ENCODE measurements around the gene WDR18. TPM values are rescaled to one million over a fixed set of nuclear protein-coding genes. Genes with fewer than 3 reads are reported as not detected.

Gene WDR18
- total RNA-seq, 1 experiment from 2014 or later, result 124 TPM

DNA sequence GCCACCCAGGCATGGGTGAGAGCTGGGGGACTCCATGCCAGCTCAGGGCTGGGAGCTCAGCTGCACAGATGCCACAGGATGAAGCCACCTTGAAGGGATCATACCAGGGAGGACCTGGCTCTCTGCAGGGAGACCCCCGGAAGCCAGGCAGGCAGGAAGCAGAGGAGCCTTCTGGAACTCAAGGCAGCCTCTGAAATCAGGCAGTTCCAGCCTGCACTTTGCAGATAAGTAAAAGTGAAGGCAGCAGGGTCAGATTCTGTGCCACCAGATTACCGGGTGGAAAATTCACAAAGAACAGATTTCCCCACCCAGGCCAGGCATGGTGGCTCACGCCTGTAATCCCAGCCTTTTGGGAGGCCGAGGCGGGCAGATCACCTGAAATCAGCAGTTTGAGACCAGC is 34.2 kb downstream of the WDR18 start:
- ChIA-PET RAD21 (ENCODE audit: low non-redundant PET in 1 of 2, low total read pairs in 2 of 2, uncharacterized antibody in 2 of 2, unreplicated experiment in 2 of 2) (no interaction called here), CTCF (no interaction called here), POLR2A (no interaction called here)
- no peaks in the 10 kb centered on the region; the same call in 1 of the 2 replicates for H4K20me1 ChIP-seq (ENCODE audit: insufficient read depth)
- no peaks in the 10 kb centered on the region for H3K9me2 ChIP-seq (ENCODE audit: insufficient read depth)
- peaks cover 0 to 16% of the 10 kb centered on the region in 2 experiments; a peak in 2 of 4 replicates for H3K36me3 ChIP-seq (ENCODE audit: control insufficient read depth in 1 of 2, insufficient read depth in 2 of 2, low read length in 2 of 2)
- intact Hi-C loops (cut with micrococcal nuclease), result no loop called here
- H3K9me3 ChIP-seq (ENCODE audit: control insufficient read depth in 1 of 2, insufficient read depth in 1 of 2, low read depth in 1 of 2, low read length in 2 of 2), result no peaks in the 10 kb centered on the region
- peaks cover 76% of the 10 kb centered on the region for H3K79me2 ChIP-seq (ENCODE audit: insufficient read depth, low read length)
- DNase-seq (ENCODE audit: low read depth, low spot score), result no peak
- TF ChIP-seq YY1 (IDR thresholded peaks at IDR 0.05; ENCODE audit: extremely low read depth, insufficient replicate concordance, low read depth, low read length), result no peak
- TF ChIP-seq EZH2 (IDR thresholded peaks at IDR 0.05), result no peak
- TF ChIP-seq, protein P1, sequence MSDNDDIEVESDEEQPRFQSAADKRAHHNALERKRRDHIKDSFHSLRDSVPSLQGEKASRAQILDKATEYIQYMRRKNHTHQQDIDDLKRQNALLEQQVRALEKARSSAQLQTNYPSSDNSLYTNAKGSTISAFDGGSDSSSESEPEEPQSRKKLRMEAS (IDR thresholded peaks at IDR 0.05), result no peak
- TF ChIP-seq EGR1 (IDR thresholded peaks at IDR 0.05; ENCODE audit: low read depth), result no peak
- no peak for TF ChIP-seq ELF1 (IDR thresholded peaks at IDR 0.05; ENCODE audit: borderline replicate concordance, low read depth)
- no peak for TF ChIP-seq TCF7L2 (IDR thresholded peaks at IDR 0.05; ENCODE audit: borderline replicate concordance, extremely low read depth, insufficient read depth, insufficient read length)
- no peak for TF ChIP-seq SIN3A (IDR thresholded peaks at IDR 0.05; ENCODE audit: low read depth)
- no peak for TF ChIP-seq ZFX (IDR thresholded peaks at IDR 0.05)
- TF ChIP-seq, protein P2, sequence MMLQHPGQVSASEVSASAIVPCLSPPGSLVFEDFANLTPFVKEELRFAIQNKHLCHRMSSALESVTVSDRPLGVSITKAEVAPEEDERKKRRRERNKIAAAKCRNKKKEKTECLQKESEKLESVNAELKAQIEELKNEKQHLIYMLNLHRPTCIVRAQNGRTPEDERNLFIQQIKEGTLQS (IDR thresholded peaks at IDR 0.05), result no peak
- H3K27me3 ChIP-seq (ENCODE audit: insufficient read depth, low read length), result no peaks in the 10 kb centered on the region
- H2AFZ ChIP-seq (ENCODE audit: low read depth, low read length, poor library complexity, severe bottlenecking), result no peak overlapping the region
- ATAC-seq, result no peak
- H3K27ac ChIP-seq (ENCODE audit: low read depth, low read length), result peak overlapping the region; percentile 86
- H3K9ac ChIP-seq (ENCODE audit: low read length), result peak overlapping the region; percentile 99
- H3K4me3 ChIP-seq (replicated peaks in 1 of 2; ENCODE audit: low read depth in 1 of 2, low read length in 2 of 2), result no peak overlapping the region
- H3K4me2 ChIP-seq (ENCODE audit: low read length), result peak overlapping the region; percentile 55
- BruUV-seq (replicated peaks), result no TSS peak
- peaks cover 37 to 54% of the 10 kb centered on the region in 2 experiments for H3K4me1 ChIP-seq (ENCODE audit: control insufficient read depth in 1 of 2, insufficient read depth in 2 of 2, low read length in 2 of 2)

Measured in HCT116 (cell line).